H4 (cell line): ENCODE measurements around the gene MAN2A1. TPM values are rescaled to one million over a fixed set of nuclear protein-coding genes. Genes with fewer than 3 reads are reported as not detected.
"Not testable (repeated sequence)": the region's sequence is repeated elsewhere in the genome, so short reads cannot be mapped to it uniquely, and the experiment has no call there.

Source experiments
- DNase-seq: peaks from one replicate; pipeline ENCODE4 v3.0.0-alpha.2; 2015; ENCODE audit warnings: low spot score
- total RNA-seq: library from RNA; depleted of rRNA; stranded (reverse); fragments of >200 nt; shearing (Covaris generic); gene quantifications from 2 replicates; pipeline ENCODE4 v1.2.3, GENCODE V29; 2014

The MAN2A1 gene
- total RNA-seq, 1 experiment from 2014 or later = 36.9 TPM

- peak; percentile 30 for DNase-seq
Measured at GRCh38 chr5:109868737-109869136, 179.0 kb downstream of the MAN2A1 start.

DNA sequence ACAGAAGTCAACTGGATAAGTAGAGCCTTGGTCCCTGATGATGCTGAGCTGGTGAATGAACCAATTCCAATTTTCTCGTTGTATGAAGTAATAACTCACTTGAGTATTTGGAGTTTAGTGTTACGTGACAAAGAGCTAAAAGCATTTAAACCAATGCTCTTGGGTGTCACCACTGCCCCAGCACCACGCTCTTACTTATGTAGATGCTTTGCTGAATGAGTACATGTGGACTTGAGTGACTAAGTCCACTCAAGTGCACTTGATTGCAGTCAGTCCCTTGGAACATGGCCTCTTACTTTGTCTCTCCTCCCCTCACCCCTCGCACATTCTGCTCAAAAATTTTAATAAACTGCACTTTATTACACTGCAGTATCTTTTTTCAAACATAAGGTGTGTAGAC is 184.0 kb downstream of the MAN2A1 start:
- DNase-seq = no peak

- DNase-seq = no peak
Measured at GRCh38 chr5:109874108-109874507, 184.4 kb downstream of the MAN2A1 start.

- no peak for DNase-seq
Measured at GRCh38 chr5:109876030-109876725, 186.5 kb downstream of the MAN2A1 start.

- no peak for DNase-seq
Measured at GRCh38 chr5:109876941-109877669, 187.4 kb downstream of the MAN2A1 start.

DNA sequence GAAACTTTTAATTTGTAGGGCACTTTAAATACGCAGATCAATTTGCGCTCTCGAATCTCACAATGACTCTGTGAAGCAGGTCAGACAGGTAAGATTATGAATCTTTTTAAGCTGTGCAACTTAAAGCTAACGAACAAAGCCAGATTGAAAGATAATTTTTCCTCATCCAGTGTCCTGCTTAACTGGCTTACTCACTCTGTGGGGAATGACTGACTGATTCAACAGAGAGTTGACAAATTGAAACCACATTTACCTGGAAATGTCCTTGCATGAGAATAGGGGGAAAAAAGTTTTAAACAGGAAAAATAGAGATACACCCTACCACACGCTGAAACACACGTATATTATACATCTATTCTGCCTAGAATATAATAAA is 187.9 kb downstream of the MAN2A1 start:
- DNase-seq = no peak

DNA sequence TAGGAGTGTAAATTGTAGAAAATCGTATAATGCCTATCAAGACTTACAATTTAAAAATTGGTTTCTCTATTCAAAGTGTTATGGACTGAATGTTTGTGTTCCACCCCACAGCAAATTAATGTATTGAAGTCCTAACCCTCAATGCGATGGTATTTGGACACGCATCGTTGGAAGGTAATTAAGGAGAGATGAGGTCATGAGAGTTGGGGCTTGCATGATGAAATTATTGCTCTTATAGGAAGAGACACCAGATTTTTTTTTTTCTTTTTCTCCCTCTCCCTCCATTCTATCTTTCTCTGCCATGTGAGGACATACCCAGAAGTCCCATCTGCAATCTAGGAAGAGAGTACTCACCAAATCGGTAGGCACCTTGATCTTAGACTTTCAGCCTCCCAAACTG is 189.2 kb downstream of the MAN2A1 start:
- DNase-seq = no peak

DNA sequence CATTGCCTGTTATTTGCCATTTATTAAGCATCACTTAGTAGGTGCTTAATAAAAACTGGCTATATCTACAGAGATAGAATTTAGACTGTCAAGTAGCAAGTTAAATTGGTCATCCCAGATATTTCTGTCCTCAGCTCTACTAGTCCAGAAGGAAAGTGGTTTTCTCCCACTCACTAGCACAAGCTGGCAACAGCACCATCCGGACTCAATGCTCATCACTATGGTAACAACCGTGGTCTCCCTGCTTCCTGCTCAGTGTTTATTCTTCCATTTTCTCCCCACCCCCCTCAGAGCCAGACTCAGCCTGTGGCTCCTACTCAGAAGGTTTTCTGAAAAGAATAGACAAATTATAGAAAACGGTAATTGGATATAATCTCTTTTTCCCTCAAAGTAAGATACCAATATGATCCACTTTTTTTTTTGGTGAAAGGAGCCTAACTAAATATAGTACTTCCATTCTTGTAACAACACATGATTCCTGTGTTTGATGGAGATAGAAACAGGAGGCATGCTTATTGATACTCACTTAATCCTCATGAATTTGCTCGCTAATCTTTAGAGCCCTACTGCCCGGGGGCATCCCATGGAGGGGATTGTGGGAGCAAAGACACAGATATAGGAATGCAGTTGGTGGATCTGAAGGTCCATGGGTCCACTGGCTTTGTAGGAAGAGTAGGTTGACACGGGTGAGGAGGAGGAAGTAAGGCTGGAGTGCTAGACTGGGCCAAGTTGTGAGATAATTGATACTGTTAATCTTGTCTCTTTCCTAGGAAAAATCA is 191.4 kb downstream of the MAN2A1 start:
- peak; percentile 23 for DNase-seq

- no peak for DNase-seq
Measured at GRCh38 chr5:109882546-109882945, 192.8 kb downstream of the MAN2A1 start.

DNA sequence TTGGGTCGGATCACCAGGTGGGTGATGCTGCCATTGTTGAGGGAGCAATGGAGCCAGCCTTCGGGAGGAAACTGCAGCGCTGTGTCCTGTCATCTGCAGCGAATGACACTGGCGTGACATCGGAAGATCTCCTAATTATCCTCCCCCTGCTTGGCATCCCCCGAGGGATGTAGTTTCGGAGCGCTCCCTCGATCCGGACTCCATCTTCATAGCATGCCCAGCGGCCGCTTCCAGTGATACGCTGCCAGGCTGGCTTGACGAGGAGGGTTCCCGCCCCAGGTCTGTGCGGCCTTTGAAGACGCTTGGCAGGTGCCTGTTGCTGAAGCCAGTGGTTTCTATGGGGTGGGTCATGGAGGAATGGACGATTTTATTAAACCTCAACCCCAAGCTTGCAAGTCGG is 194.9 kb downstream of the MAN2A1 start:
- DNase-seq = no peak

DNA sequence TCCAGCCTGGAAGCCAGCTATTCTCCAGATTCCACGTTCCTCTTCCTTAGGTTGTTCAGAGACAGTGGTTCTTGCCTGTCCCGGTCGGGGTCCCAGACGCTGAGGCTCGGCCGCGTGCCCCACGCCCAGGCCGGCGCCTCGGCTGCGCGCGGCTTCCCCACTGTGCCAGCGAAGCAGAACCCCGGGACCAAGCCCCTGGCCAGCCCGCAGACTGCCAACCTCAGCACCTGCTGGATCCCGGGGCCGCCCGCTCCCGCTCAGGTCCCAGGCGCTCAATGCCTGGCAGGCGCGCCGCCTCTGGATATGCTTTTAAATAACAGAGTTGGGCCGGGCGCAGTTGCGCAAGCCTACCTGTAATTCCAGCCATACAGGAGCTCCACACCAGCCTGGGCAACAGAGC is 195.5 kb downstream of the MAN2A1 start:
- no peak for DNase-seq

DNA sequence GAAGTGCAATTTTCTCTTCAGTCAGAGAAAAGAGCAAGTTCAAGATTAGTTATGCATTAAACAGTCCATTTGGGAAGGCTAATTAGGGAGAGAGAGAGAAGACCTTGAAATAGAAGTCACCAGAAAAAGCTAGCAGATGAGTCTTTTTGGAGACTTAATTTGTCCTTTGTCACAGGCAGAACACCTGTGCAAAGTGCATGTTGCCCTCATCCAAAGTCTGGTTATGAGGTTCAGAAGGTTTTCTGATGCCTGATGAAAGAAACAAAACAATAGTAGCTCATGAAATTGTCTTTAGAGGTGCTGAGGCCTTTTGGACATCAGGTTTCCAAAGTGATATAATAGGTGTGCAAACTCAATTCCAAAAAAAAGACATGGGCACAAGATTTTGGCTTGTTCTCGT is 199.3 kb downstream of the MAN2A1 start:
- DNase-seq = no peak

- DNase-seq = not testable (repeated sequence)
Measured at GRCh38 chr5:109893271-109893670, 203.5 kb downstream of the MAN2A1 start.

DNA sequence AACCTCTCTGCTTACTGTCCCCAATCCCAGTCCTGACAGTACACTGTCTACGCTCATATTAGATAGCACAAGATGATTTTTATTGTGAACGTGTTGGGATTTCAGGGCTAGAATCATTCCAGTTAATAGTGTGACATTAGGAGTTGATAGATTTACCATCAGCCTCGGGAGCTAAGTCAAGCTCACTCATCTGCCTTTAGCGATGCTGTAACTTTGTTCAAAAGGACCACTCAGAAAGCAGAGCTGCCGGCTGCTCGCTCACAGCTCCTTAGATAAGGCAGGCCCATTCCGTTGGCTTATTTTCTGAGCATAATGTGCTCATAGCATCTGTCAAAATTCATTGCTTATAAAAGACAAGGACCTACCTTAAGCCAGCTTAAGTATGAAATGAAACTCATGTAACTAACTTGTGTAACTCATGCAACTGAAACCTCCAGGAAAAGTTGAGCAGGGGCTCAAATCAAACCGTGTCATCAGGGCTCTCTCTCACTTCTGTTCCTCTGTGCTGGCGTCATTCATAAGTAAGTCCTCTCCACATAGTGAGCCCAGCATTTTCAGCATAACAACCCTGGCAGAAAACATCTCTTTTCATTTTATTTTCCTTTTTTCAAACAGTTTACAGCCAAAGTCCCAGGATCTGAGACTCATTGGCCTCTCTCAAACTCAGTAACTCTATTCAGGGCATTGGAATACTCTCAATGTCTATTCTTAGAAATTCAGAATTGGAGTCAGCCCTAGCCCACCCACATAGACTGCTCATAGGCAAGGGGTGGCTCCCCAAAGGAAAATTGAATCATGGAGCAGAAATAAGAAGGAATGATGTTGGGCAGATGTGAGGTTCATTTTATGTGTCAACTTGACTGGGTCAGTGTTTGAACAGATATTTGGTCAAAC is 208.8 kb downstream of the MAN2A1 start:
- DNase-seq = no peak

GRCh38 chr5:109899163-109899535 is 209.4 kb downstream of the MAN2A1 start:
- no peak for DNase-seq

DNA sequence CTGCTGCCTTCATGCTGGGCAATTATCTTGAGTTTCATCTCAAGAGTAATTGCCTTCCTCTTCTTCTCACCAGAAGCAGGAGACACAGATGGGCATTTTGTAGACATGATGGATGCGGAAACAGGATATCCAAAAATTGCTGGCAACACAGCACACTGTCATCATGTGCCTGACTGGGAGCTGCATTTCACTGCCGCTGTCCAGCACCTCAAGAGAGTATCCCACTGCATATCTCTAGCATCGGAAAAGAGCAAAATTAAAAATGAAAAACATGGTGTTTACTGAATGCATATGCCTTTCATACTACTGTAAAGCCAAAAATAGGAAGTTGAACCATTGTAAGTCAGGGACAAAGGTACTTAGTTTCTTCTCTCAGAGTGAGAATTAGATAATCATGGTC is 210.7 kb downstream of the MAN2A1 start:
- no peak for DNase-seq

DNA sequence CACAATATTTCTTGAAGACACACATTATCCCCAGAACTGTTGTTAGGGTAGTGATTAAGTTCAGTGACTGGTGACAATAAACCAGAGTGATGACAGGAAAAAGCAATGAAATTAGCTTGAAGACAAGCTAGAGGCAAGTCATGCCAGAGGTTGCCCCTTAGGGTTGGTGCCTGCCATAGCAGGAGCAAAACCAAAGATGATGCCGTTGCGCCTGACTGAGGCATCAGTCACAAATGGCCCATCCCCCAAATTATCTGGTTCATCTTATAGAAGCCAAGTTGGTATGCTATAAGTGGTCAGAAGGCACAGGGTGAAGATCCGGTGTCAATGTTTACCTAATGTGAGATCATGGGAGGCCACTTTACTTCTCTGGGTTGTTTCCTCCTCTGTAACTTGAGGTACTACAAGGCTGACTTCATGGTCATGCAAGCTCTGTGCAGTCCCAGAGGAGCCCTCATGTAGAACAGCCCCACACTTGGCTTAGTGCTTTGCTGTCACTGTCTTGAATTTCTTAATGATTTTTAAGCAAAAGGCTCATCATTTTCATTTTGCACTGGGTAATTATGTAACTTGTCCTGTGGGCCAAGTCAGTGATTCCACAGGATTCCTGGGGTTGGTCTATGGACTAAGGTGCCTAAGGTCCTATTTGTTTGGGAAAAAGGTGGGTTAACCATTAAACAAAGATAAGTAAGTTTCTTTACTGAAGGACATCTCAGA is 211.3 kb downstream of the MAN2A1 start:
- no peak for DNase-seq

- DNase-seq = no peak
Measured at GRCh38 chr5:109901628-109901981, 211.9 kb downstream of the MAN2A1 start.

DNA sequence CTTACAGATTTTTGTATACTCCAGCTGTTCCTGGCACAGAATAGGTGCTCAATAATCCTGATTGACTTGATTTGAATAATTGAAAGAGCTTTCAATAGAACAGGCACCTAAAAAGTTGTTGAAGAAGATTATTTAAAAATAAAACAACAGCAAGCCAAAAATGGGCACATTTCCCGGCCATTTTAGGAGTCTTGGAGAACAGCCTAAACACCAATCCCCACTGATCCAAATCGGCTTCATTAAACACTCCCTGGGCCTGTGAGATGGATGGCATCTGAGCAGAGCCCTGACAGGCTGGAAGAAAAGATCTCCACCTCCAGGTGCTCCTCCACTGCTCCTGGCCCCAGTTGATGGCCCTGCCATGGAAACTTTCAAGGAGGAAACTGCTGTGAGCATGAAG is 213.3 kb downstream of the MAN2A1 start:
- DNase-seq = no peak

DNA sequence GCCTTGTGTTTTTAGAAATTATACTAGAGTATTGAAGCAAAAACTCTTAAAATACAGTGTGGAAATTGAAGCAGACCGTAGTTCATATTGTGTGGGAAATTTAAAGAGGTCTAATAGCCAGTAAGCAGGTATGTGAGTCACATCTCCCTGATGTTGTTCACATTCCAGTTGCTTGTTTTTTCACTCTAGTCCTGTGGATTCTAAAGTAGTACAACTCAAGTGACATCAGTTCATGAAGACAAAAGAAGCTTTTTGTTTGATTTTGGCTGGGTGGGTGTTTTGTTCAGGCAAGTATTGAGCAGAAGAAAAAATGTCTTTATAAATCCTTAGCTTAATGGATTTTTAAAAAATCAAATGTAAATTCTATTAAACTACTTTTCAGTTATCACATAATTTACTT is 216.2 kb downstream of the MAN2A1 start:
- no peak for DNase-seq

GRCh38 chr5:109907189-109907588 is 217.5 kb downstream of the MAN2A1 start:
- DNase-seq = no peak
